ENCODE measurements around the gene BCKDHB.

GRCh38 chr6:80314531-80314930, 208.1 kb downstream of the BCKDHB start:
- no peak for TF ChIP-seq CTCF (IDR thresholded peaks at IDR 0.05)
- no peak for TF ChIP-seq POLR2A (IDR thresholded peaks at IDR 0.05)
- TF ChIP-seq EP300 (IDR thresholded peaks at IDR 0.05), result no peak
- no peak for TF ChIP-seq POLR2AphosphoS5 (IDR thresholded peaks at IDR 0.05)

Measured in stomach (tissue), 4 donors.